HG03139 (cell line): ENCODE measurements around the gene KCMF1.

Source experiments
- ATAC-seq: cut with Tn5 transposase; IDR thresholded peaks from one replicate; pipeline ENCODE4 v1.9.1; 2021; ENCODE audit not compliant: unreplicated experiment

KCMF1 gene

DNA sequence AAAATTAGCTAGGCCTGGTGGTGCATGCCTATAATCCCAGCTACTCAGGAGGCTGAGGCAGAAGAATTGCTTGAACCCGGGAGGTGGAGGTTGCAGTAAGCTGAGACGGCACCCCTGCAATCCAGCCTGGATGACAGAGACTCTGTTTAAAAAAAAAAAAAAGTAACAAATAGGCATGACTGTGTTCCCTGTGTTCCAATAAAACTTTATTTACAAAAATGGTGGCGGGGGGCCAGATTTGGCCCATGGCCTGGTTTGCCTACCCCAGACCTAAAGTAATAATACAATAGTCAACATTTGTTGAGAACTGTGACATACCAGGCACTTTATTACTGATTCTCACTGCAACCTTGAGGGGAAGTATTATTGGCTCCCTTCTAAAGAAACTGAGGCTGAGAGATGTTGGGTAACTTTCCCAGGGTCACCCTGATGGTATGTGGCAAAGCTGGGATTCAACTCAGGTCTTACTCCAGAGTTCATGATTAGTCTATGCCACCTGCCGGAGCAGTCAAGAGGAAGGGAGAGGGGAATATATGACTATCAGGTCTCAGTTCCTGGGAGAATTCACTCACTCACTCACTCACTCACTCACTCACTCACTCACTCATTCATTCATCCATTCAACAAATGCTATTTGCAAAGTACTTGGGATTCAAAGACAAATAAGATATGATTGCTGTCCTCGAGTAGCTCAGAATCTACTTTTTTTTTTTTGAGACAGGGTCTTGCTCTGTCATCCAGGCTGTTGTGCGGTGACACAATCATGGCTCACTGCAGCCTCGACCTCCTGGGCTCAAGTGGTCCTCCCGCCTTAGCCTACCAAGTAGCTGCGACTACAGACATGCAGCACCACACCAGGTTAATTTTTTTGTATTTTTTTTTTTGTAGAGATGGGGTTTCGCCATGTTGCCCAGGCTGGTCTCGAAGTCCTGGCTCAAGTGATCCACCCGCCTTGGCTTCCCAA lies 14.3 kb upstream of the KCMF1 start:
- ATAC-seq: no peak

DNA sequence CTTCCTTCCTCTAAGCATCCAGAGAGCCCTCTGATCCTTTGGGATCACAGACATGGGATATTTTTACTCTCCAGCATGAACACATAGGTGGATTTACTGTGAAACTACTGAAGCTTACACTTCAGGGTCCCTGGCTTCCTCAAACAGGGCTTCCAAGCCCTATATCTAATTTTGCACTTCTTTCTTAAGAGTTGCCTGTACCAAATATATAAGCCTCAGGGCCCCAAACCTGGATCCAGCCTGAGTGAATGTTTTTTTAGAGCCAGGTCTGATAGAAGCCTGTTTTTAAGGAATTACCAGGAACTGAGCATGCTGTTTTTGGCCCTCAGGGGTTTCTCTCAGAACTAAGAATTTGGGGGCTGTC lies 13.2 kb upstream of the KCMF1 start:
- ATAC-seq: no peak

DNA sequence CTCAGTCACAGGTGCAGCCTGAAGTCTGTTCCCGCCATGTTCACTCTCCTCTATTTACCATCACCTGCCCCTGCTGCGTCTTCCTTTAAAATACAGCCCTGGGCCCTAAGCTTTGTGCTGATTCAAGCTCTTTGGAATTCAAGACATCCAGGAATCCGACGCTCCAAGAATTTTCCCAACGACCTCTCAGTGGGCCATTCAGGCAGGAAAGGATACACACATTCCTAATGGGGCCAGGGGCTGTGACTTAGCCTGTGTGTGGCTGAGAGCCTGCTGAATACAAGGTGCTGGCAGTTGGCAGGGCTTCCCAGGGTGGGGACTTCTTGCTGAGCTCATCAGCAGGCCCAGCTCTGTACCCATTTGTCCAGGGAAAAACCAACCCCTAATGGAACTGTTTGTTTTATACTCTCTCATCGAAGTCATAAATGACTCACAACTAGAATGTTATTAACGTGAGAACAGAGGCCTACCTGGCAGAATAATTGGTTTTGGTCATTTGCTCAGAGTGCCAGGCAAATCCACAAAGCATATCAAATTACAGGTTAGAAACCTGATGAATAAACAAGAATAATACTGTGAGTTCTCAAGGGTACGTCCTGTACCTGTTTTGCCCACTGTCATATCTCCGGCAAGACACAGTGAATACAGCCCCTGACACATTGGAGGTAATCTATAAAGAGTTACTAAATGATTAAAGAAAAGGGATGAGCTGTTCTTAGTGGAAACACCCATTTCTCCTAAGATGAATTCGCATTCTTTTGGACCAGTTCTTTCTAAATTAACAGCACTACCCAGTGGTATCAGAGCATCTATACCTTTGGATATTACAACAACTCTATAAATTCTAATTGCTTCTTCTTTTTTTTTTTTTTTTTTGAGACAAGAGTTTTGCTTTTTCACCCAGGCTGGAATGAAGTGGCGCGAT lies 12.6 kb upstream of the KCMF1 start:
- ATAC-seq: no peak

DNA sequence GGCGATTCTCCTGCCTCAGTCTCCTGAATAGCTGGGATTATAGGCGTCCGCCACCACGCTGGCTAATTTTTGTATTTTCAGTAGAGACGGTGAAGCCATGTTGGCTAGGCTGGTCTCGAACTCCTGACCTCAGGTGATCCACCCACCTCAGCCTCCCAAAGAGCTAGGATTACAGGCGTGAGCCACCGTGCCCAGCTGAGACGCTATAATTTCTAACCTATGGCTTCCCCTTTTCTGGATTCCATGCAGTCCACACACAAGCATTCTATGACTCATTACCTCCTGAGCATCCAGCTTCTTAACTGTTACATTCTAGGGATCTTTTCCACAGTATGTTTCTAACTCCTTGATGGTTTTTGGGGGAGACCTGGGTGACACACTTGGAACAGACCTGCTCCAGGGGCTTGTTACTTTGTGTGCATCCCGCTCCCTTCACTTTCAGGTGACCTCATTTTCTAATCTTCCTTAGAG lies 11.8 kb upstream of the KCMF1 start:
- ATAC-seq: no peak

DNA sequence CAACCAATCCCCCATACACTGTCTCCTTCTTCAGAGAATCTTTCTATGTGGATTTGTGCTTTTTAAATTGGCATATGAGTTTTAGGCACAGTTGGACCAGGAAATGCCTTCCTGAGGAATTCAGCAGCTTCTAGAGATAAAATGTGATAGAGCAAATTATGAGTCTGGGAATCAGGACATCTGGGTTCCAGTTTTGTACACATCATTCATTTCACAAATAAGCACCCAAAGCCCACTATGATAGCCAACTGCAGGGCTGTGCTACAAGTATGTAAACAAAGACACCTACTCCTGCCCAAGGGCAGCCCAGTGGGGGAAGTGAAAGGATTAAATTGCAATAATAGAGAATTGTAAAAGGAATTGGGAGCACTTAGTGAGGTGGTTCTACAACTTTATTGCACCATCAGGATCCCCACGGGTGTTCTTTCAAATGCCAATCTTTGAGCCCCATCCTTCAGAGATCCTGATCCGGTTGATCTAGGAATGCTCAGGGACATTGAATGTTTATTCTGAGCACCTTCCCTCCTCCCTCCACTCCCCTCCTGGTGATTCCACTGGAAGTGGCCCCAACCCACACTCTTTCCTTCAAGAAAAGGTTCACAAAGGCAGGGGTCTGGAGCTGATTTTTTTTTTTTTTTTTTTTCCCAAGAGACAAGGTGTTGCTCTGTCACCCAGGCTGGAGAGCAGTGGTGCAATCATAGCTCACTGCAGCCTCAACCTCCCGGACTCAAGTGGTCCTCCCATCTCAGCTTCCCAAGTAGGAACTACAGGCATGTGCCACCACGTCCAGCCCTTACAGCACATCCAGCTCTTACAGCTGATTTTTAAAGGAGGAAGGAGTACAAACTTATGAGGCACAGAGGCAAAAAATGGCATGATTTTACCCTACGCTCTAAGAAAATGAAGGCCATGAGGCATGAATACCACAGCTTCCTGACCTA lies 11.1 kb upstream of the KCMF1 start:
- ATAC-seq: no peak

DNA sequence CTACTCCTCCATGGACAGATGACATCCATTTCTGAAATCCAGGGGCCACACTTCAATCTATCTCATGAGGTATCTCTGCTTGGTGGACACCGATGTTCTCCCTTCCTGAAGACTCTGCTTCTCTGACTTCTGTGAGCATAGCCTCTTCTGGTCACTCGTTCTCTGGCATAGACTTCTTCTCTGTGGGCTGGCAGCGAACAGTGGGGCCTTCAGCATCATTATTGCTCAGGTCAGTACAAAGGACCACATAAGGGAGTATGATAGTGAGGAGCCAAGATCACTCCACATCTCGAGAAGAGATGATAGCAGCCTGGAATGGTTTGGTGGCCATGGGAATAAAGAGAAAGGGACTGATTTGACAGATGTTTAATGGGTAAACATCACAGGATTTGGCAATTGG lies 8.0 kb upstream of the KCMF1 start:
- ATAC-seq: no peak

DNA sequence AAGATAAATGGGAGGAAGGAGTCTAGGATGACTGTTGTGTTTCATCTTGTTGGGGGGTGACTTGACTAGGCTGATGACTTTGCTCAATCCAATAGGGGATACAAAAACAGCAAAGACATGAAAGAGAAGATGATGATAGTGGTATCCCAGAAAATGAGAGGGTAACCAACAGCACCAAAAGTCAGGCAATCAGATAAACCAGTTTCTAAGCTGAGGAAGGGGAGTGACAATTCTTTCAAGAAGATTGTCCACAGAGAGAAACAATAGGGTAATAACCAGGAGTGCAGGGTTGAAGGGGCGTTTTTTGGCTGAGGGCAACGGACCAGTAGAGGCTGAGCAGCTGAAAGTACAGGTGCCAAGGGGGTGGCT lies 7.7 kb upstream of the KCMF1 start:
- ATAC-seq: no peak

DNA sequence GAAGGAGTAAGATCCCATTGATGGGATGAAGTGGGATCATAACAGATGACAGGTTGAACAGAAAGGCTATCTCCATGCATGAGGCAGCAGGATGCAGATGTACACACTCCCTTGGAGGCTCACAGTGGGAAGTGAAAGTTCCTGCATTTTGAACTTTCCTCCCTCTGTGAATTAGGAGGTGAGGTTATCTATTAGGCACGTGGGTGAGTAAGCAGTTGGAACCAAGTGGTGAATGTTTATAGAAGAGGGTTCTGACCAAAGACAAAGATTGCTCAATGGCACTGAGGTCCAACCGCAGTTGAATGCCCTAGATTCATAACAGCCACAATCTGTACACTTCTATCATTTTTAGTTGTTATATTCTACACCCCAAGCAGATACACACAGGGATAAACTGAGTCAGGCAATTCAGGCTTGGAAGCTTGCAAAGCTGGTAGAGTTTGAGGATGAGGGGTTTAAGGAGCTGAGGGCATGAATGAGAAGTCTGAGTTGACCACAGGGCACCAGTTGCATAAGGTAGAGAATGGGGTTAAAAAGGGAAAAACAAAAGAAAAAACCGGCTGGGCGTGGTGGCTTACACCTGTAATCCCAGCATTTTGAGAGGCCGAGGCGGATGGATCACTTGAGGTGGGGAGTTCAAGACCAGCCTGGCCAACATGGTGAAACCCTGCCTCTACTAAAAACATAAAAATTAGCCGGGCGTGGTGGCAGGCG lies 7.1 kb upstream of the KCMF1 start:
- ATAC-seq: no peak

DNA sequence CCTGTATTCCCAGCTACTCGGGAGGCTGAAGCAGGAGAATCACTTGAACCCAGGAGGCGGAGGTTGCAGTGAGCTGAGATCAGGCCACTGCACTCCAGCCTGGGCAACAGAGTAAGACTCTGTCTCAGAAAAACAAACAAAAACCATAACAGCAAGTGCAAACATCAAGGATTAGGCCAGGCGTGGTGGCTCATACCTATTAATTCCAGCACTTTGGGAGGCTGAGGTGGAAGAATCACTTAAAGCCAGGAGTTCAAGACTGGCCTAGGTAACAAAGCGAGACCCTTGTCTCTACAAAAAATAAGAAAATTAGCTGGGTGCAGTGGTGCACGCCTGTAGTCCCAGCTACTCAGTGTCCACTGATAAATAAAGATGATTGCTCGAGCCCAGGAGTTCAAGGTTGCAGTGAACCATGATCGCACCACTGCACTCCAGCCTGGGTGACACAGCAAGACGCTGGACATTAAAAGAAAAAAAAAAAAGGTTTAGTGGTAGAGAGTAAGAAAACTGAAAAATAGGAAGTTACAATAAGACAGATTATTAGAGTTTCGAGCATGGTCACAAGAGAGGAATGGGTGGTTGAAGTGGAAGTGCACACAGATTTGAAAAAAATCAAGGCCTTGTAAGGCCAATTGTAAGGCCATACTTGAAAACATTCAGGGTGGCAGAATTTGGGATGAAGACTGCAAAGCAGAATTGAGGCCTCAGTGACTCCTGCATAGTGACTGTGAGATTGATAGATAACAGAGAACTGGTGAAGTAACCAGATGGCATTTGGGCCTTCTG lies 6.4 kb upstream of the KCMF1 start:
- no peak for ATAC-seq

DNA sequence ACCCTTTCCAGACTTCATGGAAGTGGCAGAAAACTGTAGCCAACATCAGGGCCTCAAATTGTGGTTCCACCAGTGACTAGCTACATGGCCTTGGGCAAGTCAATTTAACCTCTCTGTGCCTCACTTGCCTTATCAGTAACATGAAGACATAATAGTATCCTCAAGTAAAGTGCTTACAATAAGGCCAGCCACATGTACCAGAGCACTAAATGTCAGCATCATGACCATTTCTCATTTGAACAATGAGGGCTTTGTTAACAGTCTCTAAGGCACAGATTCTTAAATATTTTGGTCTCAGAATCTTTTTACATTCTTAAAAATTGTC lies 5.8 kb upstream of the KCMF1 start:
- ATAC-seq: no peak

DNA sequence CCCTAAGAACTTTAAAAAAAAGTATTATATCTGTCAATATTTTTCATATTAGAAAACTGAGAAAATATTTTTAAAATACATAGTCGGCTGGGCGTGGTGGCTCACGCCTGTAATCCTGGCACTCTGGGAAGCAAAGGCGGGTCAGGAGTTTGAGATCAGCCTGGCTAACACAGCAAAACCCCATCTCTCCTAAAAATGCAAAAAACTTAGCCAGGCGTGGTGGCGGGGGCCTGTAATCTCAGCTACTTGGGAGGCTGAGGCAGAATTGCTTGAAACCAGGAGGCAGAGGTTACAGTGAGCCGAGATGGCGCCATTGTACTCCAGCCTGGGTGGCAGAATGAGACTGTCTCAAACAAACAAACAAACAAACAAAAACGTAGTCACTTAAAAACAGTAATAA lies 5.1 kb upstream of the KCMF1 start:
- no peak for ATAC-seq

DNA sequence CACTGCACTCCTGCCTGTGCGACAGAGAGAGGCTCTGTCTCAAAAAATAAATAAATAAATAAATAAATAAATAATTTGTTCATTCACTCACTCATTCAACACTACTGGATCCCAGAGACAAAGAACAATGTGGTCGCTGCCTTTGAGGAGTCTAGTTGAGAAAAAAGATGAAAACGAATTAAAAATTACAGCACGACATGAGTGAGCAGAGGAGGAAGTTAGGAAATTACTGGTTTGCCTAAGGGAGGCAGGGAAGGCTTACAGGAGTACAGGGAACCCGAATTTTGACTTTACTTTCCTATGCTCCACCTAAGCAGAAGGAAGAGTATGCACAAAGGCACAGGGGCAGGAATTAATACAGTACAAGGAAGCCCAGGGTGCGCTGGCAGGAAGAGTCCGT lies 4.2 kb upstream of the KCMF1 start:
- ATAC-seq: no peak

DNA sequence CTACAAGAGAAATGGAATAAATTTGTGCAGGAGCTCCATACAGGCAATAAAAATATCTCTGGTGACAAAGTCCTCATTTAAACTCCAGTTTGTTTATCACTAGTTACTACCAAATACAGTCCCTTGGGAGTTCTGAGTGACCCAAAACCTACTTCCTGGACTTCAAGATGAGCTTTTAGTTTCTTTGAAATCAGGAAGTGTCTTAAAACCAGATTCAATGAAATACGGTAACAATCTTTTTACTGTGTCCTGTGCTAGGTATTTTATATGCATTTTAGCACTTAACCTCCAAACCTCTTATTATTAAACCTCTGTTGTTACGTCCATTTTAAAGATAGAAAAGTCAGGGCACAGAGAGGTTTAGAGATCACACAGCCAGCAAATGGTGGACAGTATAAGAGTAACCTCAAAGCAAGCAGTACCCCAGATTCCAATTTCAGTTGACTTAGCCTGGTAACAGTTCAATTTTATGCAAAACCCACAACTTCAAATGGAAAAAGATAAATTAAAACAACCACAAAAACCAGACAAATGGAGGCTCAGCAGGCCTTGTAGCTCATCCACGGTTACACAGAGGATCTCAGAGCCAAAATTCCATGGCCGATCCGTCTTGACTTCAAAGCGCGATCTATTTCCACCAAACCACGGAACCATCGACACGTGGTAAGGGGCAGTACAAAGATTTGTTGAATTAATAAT lies 1.3 kb upstream of the KCMF1 start:
- ATAC-seq: no peak

DNA sequence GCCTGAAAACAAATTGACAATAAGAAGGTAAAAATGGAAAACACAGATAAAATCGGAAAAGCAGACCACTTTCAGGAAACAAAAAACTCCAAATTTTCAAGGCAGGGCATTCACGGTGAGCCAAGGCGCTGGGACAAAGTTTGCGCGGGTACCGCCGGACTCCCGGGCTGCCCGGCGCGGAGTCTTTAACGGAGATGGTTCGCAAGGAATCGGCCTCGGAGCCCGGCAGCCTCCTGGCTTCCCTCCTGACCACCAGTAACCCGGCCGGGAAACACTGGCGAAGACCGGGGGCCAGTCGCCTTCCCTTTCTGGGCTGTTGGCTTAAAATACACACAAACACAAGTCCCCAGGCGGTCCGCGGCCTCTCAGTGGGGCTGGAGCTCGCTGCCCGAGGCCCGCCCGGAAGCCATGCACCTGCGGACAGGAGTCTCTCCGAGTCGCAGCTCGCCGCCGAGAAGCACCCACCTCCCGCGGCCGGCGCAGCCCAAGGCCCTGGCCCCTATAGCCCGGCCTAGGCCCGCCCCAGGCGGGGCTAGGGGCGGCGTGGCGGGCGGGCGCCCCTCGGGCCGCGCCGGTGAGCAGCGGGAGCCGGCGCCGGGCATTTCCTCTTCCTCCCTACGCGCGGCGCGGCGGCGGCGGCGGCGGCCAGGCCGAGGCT lies 622 bp upstream of the KCMF1 start:
- ATAC-seq: peak; percentile 38

DNA sequence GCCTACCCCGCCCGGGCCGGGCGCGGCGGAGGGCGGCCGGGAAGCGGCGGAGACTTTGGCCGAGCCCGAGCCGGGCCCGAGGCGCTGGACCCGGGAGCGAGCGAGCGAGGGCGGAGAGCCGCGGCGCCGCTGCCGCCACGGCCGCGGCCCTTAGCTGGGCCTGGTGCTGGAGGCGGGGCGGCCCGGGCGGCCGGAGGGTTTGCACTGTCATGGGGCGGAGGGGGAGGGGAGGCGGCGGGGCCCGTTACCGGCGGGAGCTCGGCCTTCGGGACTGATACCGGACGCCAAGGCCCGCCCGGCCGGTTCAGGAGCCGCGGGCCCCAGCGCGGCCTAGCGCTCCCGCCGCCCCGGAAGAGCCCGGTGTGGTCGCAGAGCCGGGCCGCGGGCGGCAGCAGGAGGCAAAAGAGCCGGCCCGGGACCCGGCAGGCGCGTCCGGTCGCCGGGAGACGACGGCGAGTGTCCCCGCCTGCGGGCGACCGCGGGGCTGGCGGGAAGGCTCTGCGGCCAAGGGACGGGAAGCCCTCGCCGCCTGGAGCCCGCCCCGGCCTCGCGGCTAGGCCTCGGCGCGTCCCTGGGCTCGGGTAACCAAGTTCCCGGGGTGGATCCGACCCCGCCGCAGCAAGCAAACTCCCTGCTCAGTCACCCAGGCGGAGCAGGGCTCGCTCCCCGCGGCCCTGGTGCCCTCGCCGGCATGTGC lies 697 bp downstream of the KCMF1 start:
- ATAC-seq: peak; percentile 28

DNA sequence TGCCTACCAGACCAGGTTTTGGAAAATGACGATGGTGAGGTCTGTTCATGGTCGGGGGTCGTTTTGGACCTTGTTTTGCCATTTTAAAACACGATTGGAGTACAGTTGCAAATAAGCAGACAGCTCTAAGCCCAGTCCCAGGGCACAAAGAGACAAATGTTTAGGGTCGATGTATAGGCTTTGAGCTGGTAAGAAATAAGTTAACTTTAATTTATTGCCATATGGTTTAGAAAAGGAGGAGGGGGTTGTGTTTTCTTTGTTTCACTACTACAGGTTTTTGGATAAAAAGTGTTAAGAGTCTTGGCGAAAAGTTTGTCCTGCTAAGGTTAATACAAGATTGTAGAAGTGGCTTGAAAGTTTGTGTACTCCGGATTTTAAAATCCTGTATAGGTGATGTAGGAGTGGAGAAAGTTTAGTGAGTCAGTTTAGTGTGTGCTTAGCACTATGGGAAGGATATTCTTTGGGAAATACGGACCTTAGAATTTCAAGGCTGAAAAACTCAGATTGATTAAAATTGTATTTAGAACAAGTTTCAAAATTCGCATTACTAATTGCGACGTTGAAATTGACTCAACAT lies 1.3 kb downstream of the KCMF1 start:
- no peak for ATAC-seq

DNA sequence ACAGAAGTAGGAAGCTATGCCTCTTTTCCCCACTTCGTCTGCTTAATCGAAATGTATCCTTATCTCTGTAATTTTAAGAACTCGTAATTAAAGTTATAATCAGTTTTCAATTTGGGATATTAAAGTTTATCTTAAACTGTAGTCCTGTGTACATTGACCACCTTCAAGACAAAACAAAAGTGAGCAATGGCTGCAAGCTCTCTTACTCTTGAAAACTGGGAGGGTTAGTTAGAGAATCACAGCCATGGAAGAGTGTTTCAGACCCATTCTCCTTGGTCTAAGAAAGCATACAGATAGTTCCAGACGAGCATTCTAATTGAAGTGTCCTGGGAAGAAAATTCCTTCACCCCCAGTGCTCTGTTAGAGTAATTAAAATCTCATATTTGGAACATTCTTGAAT lies 2.0 kb downstream of the KCMF1 start:
- no peak for ATAC-seq
